PC-9 (cell line): ENCODE measurements around the gene DUOXA2. TPM values are rescaled to one million over a fixed set of nuclear protein-coding genes. Genes with fewer than 3 reads are reported as not detected.

Experiments used
- BruUV-seq: library from RNA; stranded (reverse); fragments of 400-500 nt; replicated peaks from 2 replicates; lab custom pipeline; 2021; lab: Mats Ljungman, UMichigan
- CTCF ChIA-PET: fragments of 300-600 bp; sonication (Branson Sonifier 250); formaldehyde crosslinking; loops from one replicate; lab custom pipeline; 2022; ENCODE audit warnings: antibody characterized with exemption; lab: Charles Lee
- POLR2A ChIA-PET: fragments of 300-600 bp; sonication (Branson Sonifier 250); formaldehyde crosslinking; loops from one replicate; lab custom pipeline; 2022; ENCODE audit warnings: antibody characterized with exemption; ENCODE audit not compliant: unreplicated experiment; lab: Charles Lee
- DNase-seq, 2 experiments: peaks; one replicate each; pipeline versions ENCODE4 v3.0.0 to v3.0.0-alpha.2; 2015 to 2022; ENCODE audit warnings: mixed read lengths in 1 of 2
- H2AFZ ChIP-seq: fragments of 200-600 bp; sonication (generic); 2 replicates; pipeline ENCODE4 v1.8.1; 2017; ENCODE audit warnings: antibody characterized with exemption
- H3F3A ChIP-seq: fragments of 200-600 bp; sonication (generic); 2 replicates; pipeline ENCODE4 v1.8.1; 2017; ENCODE audit warnings: antibody characterized with exemption, mild to moderate bottlenecking, low read depth; ENCODE audit not compliant: insufficient read depth
- H3K27ac ChIP-seq: fragments of 200-600 bp; sonication (generic); 2 replicates; pipeline ENCODE4 v1.6.1; 2016; ENCODE audit warnings: mixed run types
- H3K27me3 ChIP-seq: fragments of 200-600 bp; sonication (generic); 2 replicates; pipeline ENCODE4 v1.6.1; 2016; ENCODE audit warnings: low read depth, mixed run types; ENCODE audit not compliant: insufficient read depth
- H3K36me3 ChIP-seq: fragments of 200-600 bp; sonication (generic); 2 replicates; pipeline ENCODE4 v1.6.1; 2016; ENCODE audit warnings: low read depth, mixed run types
- H3K4me1 ChIP-seq: fragments of 200-600 bp; sonication (generic); replicated peaks from 2 replicates; pipeline ENCODE4 v1.6.1; 2016; ENCODE audit warnings: mixed run types; ENCODE audit not compliant: insufficient read depth
- H3K4me2 ChIP-seq: fragments of 200-600 bp; sonication (generic); 2 replicates; pipeline ENCODE4 v1.6.1; 2017; ENCODE audit warnings: mixed run types
- H3K4me3 ChIP-seq: fragments of 200-600 bp; sonication (generic); 2 replicates; pipeline ENCODE4 v1.6.1; 2016; ENCODE audit warnings: mixed run types
- H3K79me2 ChIP-seq: fragments of 200-600 bp; sonication (generic); 2 replicates; pipeline ENCODE4 v1.6.1; 2017; ENCODE audit warnings: low read depth, mixed run types
- H3K9me2 ChIP-seq: fragments of 200-600 bp; sonication (generic); 2 replicates; pipeline ENCODE4 v1.8.1; 2017; ENCODE audit warnings: mild to moderate bottlenecking; ENCODE audit not compliant: insufficient read depth
- H3K9me3 ChIP-seq: fragments of 200-600 bp; sonication (generic); 2 replicates; pipeline ENCODE4 v1.8.1; 2016; ENCODE audit warnings: low read depth; ENCODE audit not compliant: insufficient read depth
- H4K20me1 ChIP-seq: fragments of 200-600 bp; sonication (generic); 2 replicates; pipeline ENCODE4 v1.8.1; 2017; ENCODE audit not compliant: insufficient read depth
- EZH2 ChIP-seq: fragments of 200-600 bp; sonication (generic); IDR thresholded peaks from 2 replicates; pipeline ENCODE4 v1.8.0; 2017; ENCODE audit warnings: antibody characterized with exemption, low read depth
- intact Hi-C: fragments of 100-400 bp; cut with micrococcal nuclease; formaldehyde crosslinking; loops from one replicate; pipeline ENCODE4 v1.10.0; 2022; ENCODE audit not compliant: unreplicated experiment
- total RNA-seq: library from RNA; stranded (reverse); gene quantifications from 2 replicates; pipeline ENCODE4 v1.2.3, GENCODE V29; 2021
- TF ChIP-seq, protein P1 (sequence below): fragments of 200-600 bp; sonication (generic); conservative IDR thresholded peaks from 2 replicates; pipeline ENCODE4 v1.6.1; 2017; ENCODE audit warnings: mixed run types, antibody characterized with exemption, mild to moderate bottlenecking, moderate library complexity

DUOXA2 gene
- total RNA-seq, 1 experiment from 2014 or later = not detected

DNA sequence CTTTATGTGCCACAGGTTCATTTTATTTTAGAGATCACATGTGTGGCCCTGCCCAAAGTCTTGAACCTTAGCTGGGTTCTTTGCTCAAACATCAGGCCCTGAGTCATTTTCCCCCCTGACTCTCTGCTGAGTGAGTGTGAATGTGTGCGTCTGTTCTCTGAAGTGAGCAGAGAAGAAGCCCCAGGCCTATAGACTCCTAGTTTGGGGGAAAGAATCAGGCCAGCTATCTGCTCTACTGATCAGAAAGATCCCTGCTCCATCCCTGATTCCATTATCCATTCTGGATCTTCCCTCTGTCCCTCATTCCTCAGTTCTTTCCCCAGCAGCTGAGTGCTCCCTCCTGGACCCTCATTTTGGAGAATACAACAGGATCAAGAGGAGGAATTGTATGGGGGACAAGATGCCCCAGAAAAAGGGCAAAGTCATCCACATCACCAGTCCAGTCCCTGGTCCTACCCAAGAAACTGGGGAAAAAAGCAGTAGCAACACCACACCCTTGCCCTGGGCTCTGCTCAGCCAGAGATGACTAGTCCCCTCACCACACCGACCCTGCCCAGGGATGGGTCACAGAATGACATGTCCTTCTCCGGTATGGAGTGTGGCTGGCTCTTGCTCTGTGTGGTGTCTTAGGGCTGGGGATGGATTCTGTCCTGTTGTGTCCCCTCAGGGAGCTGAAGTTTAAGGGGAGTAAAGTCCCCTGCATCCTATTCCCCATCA is 18.9 kb downstream of the DUOXA2 start:
- H3K4me2 ChIP-seq = no peak overlapping the region
- CTCF ChIA-PET = interaction anchor here (0.6 to 1.8 kb wide), 2 partner anchors 30 to 78 kb away, joined by 4 to 5 read pairs; no protein-coding TSS in a partner anchor
- no peaks in the 10 kb centered on the region for H4K20me1 ChIP-seq
- H3K36me3 ChIP-seq = no peaks in the 10 kb centered on the region
- H2AFZ ChIP-seq = no peak overlapping the region
- intact Hi-C loops = no loop called here
- POLR2A ChIA-PET = no interaction called here
- H3F3A ChIP-seq = no peaks in the 10 kb centered on the region
- H3K9me2 ChIP-seq = no peaks in the 10 kb centered on the region
- H3K27me3 ChIP-seq = no peaks in the 10 kb centered on the region
- TF ChIP-seq, protein P1, sequence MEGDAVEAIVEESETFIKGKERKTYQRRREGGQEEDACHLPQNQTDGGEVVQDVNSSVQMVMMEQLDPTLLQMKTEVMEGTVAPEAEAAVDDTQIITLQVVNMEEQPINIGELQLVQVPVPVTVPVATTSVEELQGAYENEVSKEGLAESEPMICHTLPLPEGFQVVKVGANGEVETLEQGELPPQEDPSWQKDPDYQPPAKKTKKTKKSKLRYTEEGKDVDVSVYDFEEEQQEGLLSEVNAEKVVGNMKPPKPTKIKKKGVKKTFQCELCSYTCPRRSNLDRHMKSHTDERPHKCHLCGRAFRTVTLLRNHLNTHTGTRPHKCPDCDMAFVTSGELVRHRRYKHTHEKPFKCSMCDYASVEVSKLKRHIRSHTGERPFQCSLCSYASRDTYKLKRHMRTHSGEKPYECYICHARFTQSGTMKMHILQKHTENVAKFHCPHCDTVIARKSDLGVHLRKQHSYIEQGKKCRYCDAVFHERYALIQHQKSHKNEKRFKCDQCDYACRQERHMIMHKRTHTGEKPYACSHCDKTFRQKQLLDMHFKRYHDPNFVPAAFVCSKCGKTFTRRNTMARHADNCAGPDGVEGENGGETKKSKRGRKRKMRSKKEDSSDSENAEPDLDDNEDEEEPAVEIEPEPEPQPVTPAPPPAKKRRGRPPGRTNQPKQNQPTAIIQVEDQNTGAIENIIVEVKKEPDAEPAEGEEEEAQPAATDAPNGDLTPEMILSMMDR = no peak
- no peak for TF ChIP-seq EZH2
- H3K4me1 ChIP-seq = no peaks in the 10 kb centered on the region
- BruUV-seq = no TSS peak
- no peak overlapping the region for H3K27ac ChIP-seq
- H3K9me3 ChIP-seq = no peaks in the 10 kb centered on the region
- no peak for DNase-seq
- no peaks in the 10 kb centered on the region for H3K79me2 ChIP-seq
- H3K4me3 ChIP-seq = no peak overlapping the region

DNA sequence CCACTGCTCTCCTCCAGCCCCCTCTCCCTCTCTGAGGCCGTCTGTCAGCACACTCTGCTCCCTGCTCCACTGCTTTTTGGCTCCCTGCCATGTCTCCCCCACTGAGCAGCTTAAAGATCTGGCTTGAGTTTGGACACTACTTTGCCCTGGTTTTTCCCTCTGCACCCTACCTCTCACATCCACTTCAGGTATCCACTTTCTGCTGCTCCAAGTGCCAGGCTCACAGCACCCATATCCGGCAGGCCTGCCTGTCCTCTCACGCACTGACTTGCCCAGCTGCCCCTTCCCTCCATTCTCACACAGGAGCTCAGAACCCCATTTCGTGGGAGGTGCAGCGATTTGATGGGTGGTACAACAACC is 19.4 kb downstream of the DUOXA2 start:
- Histone ChIP-seq H3K27ac (no peak overlapping the region), H3K36me3 (no peaks in the 10 kb centered on the region), H3K9me3 (no peaks in the 10 kb centered on the region), H3K27me3 (no peaks in the 10 kb centered on the region), H3K79me2 (no peaks in the 10 kb centered on the region), H3K4me3 (no peak overlapping the region), H3K4me2 (no peak overlapping the region), H3F3A (no peaks in the 10 kb centered on the region), H3K4me1 (no peaks in the 10 kb centered on the region), H4K20me1 (no peaks in the 10 kb centered on the region), H3K9me2 (no peaks in the 10 kb centered on the region), H2AFZ (no peak overlapping the region)
- no TSS peak for BruUV-seq
- intact Hi-C loops = no loop called here
- DNase-seq = no peak
- CTCF ChIA-PET = interaction anchor here (0.6 to 1.8 kb wide), 2 partner anchors 29 to 78 kb away, joined by 4 to 5 read pairs; no protein-coding TSS in a partner anchor
- POLR2A ChIA-PET = no interaction called here
- TF ChIP-seq, protein P1 = no peak
- no peak for TF ChIP-seq EZH2

DNA sequence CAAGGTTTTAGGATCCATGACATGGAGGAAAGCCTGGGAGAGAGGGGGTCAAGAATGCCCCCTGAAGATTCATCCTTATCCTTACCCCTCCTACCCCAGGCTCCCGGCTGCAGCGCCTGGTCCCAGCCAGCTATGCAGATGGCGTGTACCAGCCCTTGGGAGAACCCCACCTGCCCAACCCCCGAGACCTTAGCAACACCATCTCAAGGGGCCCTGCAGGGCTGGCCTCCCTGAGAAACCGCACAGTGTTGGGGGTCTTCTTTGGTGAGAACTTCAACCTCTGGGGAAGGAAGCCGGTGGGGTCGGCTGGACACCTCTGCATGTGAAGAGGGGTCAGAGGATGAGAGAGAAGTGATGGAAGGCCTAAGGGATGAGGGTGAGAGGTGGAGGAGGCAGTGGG is 19.9 kb downstream of the DUOXA2 start:
- Histone ChIP-seq H3K79me2 (no peaks in the 10 kb centered on the region), H3K9me3 (no peaks in the 10 kb centered on the region), H3K4me3 (no peak overlapping the region), H3K27ac (no peak overlapping the region), H3K36me3 (no peaks in the 10 kb centered on the region), H4K20me1 (no peaks in the 10 kb centered on the region), H3F3A (no peaks in the 10 kb centered on the region), H3K4me2 (no peak overlapping the region), H2AFZ (no peak overlapping the region), H3K27me3 (no peaks in the 10 kb centered on the region), H3K9me2 (no peaks in the 10 kb centered on the region), H3K4me1 (no peaks in the 10 kb centered on the region)
- ChIA-PET POLR2A (no interaction called here), CTCF (no interaction called here)
- DNase-seq = no peak
- no TSS peak for BruUV-seq
- intact Hi-C loops = no loop called here
- no peak for TF ChIP-seq EZH2
- TF ChIP-seq, protein P1 = no peak
